SK-N-SH (cell line): Measurements from ENCODE around the gene OR56A4. TPM values are rescaled to one million over a fixed set of nuclear protein-coding genes. Genes with fewer than 3 reads are reported as not detected.

Experiments
- CTCF ChIA-PET: fragments of 300-600, 350-600 bp; formaldehyde crosslinking; extraction: SDS; loops from one replicate; lab custom pipeline; 2021; lab: Yijun Ruan, JAX
- POLR2A ChIA-PET: fragments of 350-600 bp; sonication (Branson Sonifier 250); formaldehyde crosslinking; extraction: SDS; loops from one replicate; lab custom pipeline; 2020; ENCODE audit warnings: antibody characterized with exemption, inconsistent platforms; lab: Yijun Ruan, JAX
- DNase-seq: peaks from one replicate; pipeline ENCODE4 v3.0.0; 2012
- H2AFZ ChIP-seq: fragments of 200-600 bp; sonication (generic); 2 replicates; pipeline ENCODE4 v1.8.1; 2016; ENCODE audit warnings: antibody characterized with exemption, mild to moderate bottlenecking, low read depth
- H3F3A ChIP-seq: fragments of 200-600 bp; sonication (generic); replicated peaks from 2 replicates; pipeline ENCODE3; 2016; ENCODE audit warnings: antibody characterized with exemption, mild to moderate bottlenecking; ENCODE audit not compliant: insufficient read depth
- H3K27ac ChIP-seq, 2 experiments: fragments of 200-500 bp in 1 of 2; fragments of 200-600 bp in 1 of 2; sonication (Bioruptor generic) in 1 of 2; sonication (generic), shearing (Covaris generic) in 1 of 2; 2 replicates each; pipeline versions ENCODE4 v1.5.1 to v1.6.1; 2014 to 2016; ENCODE audit warnings: low read depth in 2 of 2, inconsistent platforms in 1 of 2, low read length in 1 of 2, mild to moderate bottlenecking in 1 of 2, mixed read lengths in 1 of 2
- H3K27me3 ChIP-seq: fragments of 200-600 bp; sonication (generic), shearing (Covaris generic); 2 replicates; pipeline ENCODE4 v1.6.1; 2016; ENCODE audit warnings: mixed run types; ENCODE audit not compliant: insufficient read depth
- H3K36me3 ChIP-seq, 2 experiments: fragments of 200-500 bp in 1 of 2; fragments of 200-600 bp in 1 of 2; sonication (Bioruptor generic) in 1 of 2; sonication (generic) in 1 of 2; replicated peaks in 1 of 2; 2 replicates each; pipeline versions ENCODE3 to v1.5.1; 2014 to 2016; ENCODE audit warnings: low read length in 1 of 2, mild to moderate bottlenecking in 1 of 2; ENCODE audit not compliant: insufficient read depth in 2 of 2, control insufficient read depth in 1 of 2
- H3K4me1 ChIP-seq, 2 experiments: fragments of 200-500 bp in 1 of 2; fragments of 200-600 bp in 1 of 2; sonication (Bioruptor generic) in 1 of 2; sonication (generic), shearing (Covaris generic) in 1 of 2; 2 replicates each; pipeline versions ENCODE4 v1.5.1 to v1.6.1; 2014 to 2016; ENCODE audit warnings: low read depth in 1 of 2, low read length in 1 of 2, mixed run types in 1 of 2; ENCODE audit not compliant: insufficient read depth in 2 of 2, control insufficient read depth in 1 of 2
- H3K4me2 ChIP-seq: fragments of 200-600 bp; sonication (generic), shearing (Covaris generic); 2 replicates; pipeline ENCODE4 v1.6.1; 2017; ENCODE audit warnings: mixed run types
- H3K4me3 ChIP-seq, 2 experiments: fragments of 200-500 bp in 1 of 2; fragments of 200-600 bp in 1 of 2; sonication (Bioruptor generic) in 1 of 2; sonication (generic), shearing (Covaris generic) in 1 of 2; 2 replicates each; pipeline versions ENCODE4 v1.5.1 to v1.8.1; 2014 to 2016; ENCODE audit warnings: low read depth in 2 of 2, inconsistent platforms in 1 of 2, low read length in 1 of 2, mild to moderate bottlenecking in 1 of 2, mixed read lengths in 1 of 2, moderate library complexity in 1 of 2
- H3K79me2 ChIP-seq: fragments of 200-600 bp; sonication (generic); 2 replicates; pipeline ENCODE4 v1.8.1; 2017; ENCODE audit warnings: mild to moderate bottlenecking; ENCODE audit not compliant: insufficient read depth
- H3K9ac ChIP-seq: fragments of 200-600 bp; sonication (generic); 2 replicates; pipeline ENCODE4 v1.6.1; 2017; ENCODE audit warnings: mixed run types
- H3K9me2 ChIP-seq: fragments of 200-600 bp; sonication (generic); 2 replicates; pipeline ENCODE4 v1.6.1; 2017; ENCODE audit warnings: mixed run types
- H3K9me3 ChIP-seq: fragments of 200-600 bp; sonication (generic); 2 replicates; pipeline ENCODE4 v1.6.1; 2017; ENCODE audit warnings: mixed run types, mild to moderate bottlenecking, moderate library complexity
- H4K20me1 ChIP-seq: fragments of 200-600 bp; sonication (generic); 2 replicates; pipeline ENCODE4 v1.6.1; 2017; ENCODE audit warnings: mild to moderate bottlenecking, mixed run types; ENCODE audit not compliant: insufficient read depth
- CHD2 ChIP-seq: fragments of 150-350 bp; IDR thresholded peaks from 2 replicates; pipeline ENCODE4 v1.6.1; 2018; ENCODE audit warnings: low read length; ENCODE audit not compliant: partially characterized antibody
- EZH2phosphoT487 ChIP-seq: fragments of 200-600 bp; sonication (generic); IDR thresholded peaks from 2 replicates; pipeline ENCODE4 v1.6.1; 2017; ENCODE audit warnings: low read depth, mixed run types, mild to moderate bottlenecking, antibody characterized with exemption, moderate library complexity, borderline replicate concordance
- FOSL2 ChIP-seq: IDR thresholded peaks from 2 replicates; pipeline ENCODE4 v1.4.0; 2012; ENCODE audit warnings: low read depth, mild to moderate bottlenecking, moderate library complexity, borderline replicate concordance
- GABPA ChIP-seq: IDR thresholded peaks from 2 replicates; pipeline ENCODE4 v1.4.0; 2012; ENCODE audit warnings: low read depth, mild to moderate bottlenecking
- JUND ChIP-seq: IDR thresholded peaks from 2 replicates; pipeline ENCODE4 v1.4.0; 2012
- MAX ChIP-seq: IDR thresholded peaks from 2 replicates; pipeline ENCODE4 v1.4.0; 2012; ENCODE audit warnings: low read depth
- MXI1 ChIP-seq: IDR thresholded peaks from 2 replicates; pipeline ENCODE4 v1.6.1; 2012; ENCODE audit warnings: mild to moderate bottlenecking, low read depth, low read length, improper control_type of control experiment
- NRF1 ChIP-seq: IDR thresholded peaks from 2 replicates; pipeline ENCODE4 v1.6.1; 2012; ENCODE audit warnings: low read depth, mild to moderate bottlenecking, low read length
- RFX5 ChIP-seq: IDR thresholded peaks from 2 replicates; pipeline ENCODE4 v1.6.1; 2012; ENCODE audit warnings: mild to moderate bottlenecking, improper control_type of control experiment, low read length
- TAF1 ChIP-seq: IDR thresholded peaks from 2 replicates; pipeline ENCODE4 v1.6.1; 2012; ENCODE audit warnings: low read depth, mild to moderate bottlenecking, low read length, moderate library complexity, borderline replicate concordance
- USF1 ChIP-seq: IDR thresholded peaks from 2 replicates; pipeline ENCODE4 v1.4.0; 2012; ENCODE audit warnings: low read depth, borderline replicate concordance
- ZBTB33 ChIP-seq: IDR thresholded peaks from 2 replicates; pipeline ENCODE4 v1.4.0; 2012; ENCODE audit warnings: low read depth, borderline replicate concordance
- WGBS: methylation state at CpG from one replicate; pipeline ENCODE4 v1.1.6; 2017; ENCODE audit warnings: low lambda C conversion rate; 5-methylcytosine and 5-hydroxymethylcytosine counted together
- polyA plus RNA-seq, 3 experiments: library from polyadenylated mRNA; depleted of rRNA; stranded (reverse); fragments of >200 nt; gene quantifications; 2 replicates each; pipeline ENCODE4 v1.2.3, GENCODE V29; 2012

The OR56A4 gene
- polyA plus RNA-seq, 1 of the 3 experiments (the other 2 are of a cell fraction), result not detected

GRCh38 chr11:5989203-5989602, 17.5 kb downstream of the OR56A4 start:
- Histone ChIP-seq H3K9me3 (no peaks in the 10 kb centered on the region), H3K9ac (no peak overlapping the region), H3K4me3 (no peak overlapping the region), H3K4me1 (no peaks in the 10 kb centered on the region), H2AFZ (no peak overlapping the region), H3K9me2 (no peaks in the 10 kb centered on the region), H4K20me1 (no peaks in the 10 kb centered on the region), H3K27ac (no peak overlapping the region), H3K79me2 (no peaks in the 10 kb centered on the region), H3K4me2 (no peak overlapping the region)
- DNase-seq, result no peak
- CTCF ChIA-PET, result interaction anchor here (0.6 to 1.2 kb wide), 2 partner anchors 31 to 364 kb away, joined by 3 to 4 read pairs; no protein-coding TSS in a partner anchor
- WGBS, result 12% methylated on average over 4 of the region's 4 CpGs
- TF ChIP-seq FOSL2, result no peak
- TF ChIP-seq JUND, result no peak
- TF ChIP-seq EZH2phosphoT487, result no peak
- no peak for TF ChIP-seq GABPA
- TF ChIP-seq NRF1, result no peak
- TF ChIP-seq RFX5, result no peak
- TF ChIP-seq USF1, result no peak
- no peak for TF ChIP-seq ZBTB33
- TF ChIP-seq, all 33 proteins: peak for 0
- Histone ChIP-seq H3K27me3 (no peaks in the 10 kb centered on the region), H3F3A (no peaks in the 10 kb centered on the region), H3K36me3 (no peaks in the 10 kb centered on the region)
- POLR2A ChIA-PET, result no interaction called here

GRCh38 chr11:5986885-5987284, 19.9 kb downstream of the OR56A4 start, which contains the start of gene OR52L1:
TSS of gene OR52L1 (minus strand) at chr11:5986985. CDS start at chr11:5986930, 55 bp downstream.
- Histone ChIP-seq H2AFZ (no peak within 1 kb of the TSS), H3K4me3 (no peak within 1 kb of the TSS), H3K9me2 (no peaks in the 10 kb centered on the region), H3K36me3 (no peaks in the 10 kb centered on the region), H3K27ac (no peak within 1 kb of the TSS), H3K4me1 (no peaks in the 10 kb centered on the region), H3K27me3 (no peaks in the 10 kb centered on the region), H3F3A (no peaks in the 10 kb centered on the region), H3K4me2 (no peak within 1 kb of the TSS), H3K9ac (no peak within 1 kb of the TSS), H3K9me3 (no peaks in the 10 kb centered on the region), H3K79me2 (no peaks in the 10 kb centered on the region), H4K20me1 (no peaks in the 10 kb centered on the region)
- no peak for DNase-seq
- ChIA-PET POLR2A (no interaction called here), CTCF (no interaction called here)
- TF ChIP-seq MAX, result no peak
- no peak for TF ChIP-seq TAF1
- no peak for TF ChIP-seq EZH2phosphoT487
- no peak for TF ChIP-seq CHD2
- TF ChIP-seq MXI1, result no peak
- 0% methylated on average over 1 of the region's 1 CpG for WGBS
